Testis (tissue), 2 donors: Measurements from ENCODE around the gene EYA3.

ENCODE experiments used
- POLR2A ChIP-seq: fragments of 450-650 bp; IDR thresholded peaks from one replicate; pipeline ENCODE4 v1.6.1; 2017; ENCODE audit warnings: antibody characterized with exemption, mild to moderate bottlenecking, moderate library complexity
- TF ChIP-seq, protein P1 (sequence below), 3 experiments: fragments of 450-650 bp in 2 of 3; fragments of 200-600 bp in 1 of 3; sonication (generic) in 1 of 3; IDR thresholded peaks; one replicate each; pipeline ENCODE4 v1.5.1; 2016 to 2019; ENCODE audit warnings: antibody characterized with exemption in 3 of 3, mild to moderate bottlenecking in 2 of 3, moderate library complexity in 1 of 3

DNA sequence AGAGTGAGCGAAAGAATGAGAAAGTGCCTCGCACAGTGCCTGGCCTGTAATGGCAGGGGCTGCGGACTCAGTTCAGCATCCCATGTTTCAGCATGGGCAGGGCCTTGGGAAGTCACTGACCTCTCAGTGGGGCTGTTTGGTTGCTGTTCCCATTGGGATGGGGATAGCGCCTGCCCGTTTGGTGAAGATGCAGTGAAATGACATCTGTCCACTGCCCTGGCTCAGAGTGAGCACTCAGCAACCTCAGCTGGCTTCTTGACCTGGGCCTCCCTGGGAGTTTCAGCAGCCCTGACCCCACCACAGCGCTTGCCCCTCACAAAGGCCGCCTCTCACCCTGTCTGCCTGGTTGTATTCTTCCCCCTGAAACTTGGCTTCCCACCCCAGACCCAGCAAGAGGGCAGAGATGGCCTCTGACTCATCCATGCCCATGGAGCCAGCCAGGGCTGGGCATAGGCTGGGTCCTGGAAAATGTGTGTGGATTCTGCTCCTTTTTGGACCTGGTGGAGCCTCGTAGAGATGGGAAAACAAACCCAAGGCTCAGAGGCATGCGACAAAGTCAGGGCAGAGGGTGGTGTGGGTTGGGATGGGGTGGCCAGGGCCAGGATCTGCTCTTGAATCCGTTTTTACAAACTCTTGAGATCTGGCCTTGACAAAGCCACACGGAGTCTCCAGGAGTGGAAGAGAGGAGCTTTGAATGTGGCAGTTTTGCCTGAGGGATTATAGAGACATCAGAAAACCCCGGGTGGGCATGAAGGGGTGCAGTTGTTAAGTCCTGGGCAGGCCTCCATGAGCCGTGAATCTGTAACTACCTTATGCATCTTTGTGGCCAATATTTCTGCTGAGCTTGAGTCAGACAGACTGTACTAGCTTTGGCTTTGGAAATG, 127.4 kb downstream of the EYA3 start:
- TF ChIP-seq, protein P1, sequence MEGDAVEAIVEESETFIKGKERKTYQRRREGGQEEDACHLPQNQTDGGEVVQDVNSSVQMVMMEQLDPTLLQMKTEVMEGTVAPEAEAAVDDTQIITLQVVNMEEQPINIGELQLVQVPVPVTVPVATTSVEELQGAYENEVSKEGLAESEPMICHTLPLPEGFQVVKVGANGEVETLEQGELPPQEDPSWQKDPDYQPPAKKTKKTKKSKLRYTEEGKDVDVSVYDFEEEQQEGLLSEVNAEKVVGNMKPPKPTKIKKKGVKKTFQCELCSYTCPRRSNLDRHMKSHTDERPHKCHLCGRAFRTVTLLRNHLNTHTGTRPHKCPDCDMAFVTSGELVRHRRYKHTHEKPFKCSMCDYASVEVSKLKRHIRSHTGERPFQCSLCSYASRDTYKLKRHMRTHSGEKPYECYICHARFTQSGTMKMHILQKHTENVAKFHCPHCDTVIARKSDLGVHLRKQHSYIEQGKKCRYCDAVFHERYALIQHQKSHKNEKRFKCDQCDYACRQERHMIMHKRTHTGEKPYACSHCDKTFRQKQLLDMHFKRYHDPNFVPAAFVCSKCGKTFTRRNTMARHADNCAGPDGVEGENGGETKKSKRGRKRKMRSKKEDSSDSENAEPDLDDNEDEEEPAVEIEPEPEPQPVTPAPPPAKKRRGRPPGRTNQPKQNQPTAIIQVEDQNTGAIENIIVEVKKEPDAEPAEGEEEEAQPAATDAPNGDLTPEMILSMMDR (IDR thresholded peaks at IDR 0.05): no peak
- no peak for TF ChIP-seq POLR2A
